Keratinocyte (primary cell): ENCODE measurements around the gene WNT16.

ENCODE experiments used
- CTCF ChIP-seq, 3 experiments: IDR thresholded peaks in 1 of 3; conservative IDR thresholded peaks in 1 of 3; optimal IDR thresholded peaks in 1 of 3; 2 replicates in 2 of 3; 3 replicates in 1 of 3; pipeline versions ENCODE3 to v1.5.1; 2011; ENCODE audit warnings: low read length in 3 of 3, mild to moderate bottlenecking in 3 of 3, moderate library complexity in 2 of 3, control low read depth in 1 of 3, inconsistent platforms in 1 of 3; ENCODE audit not compliant: insufficient read depth in 2 of 3; ENCODE audit errors: extremely low read depth in 1 of 3
- EZH2 ChIP-seq: IDR thresholded peaks from one replicate; pipeline ENCODE4 v1.6.1; 2012; ENCODE audit warnings: inconsistent platforms, mild to moderate bottlenecking, low read length, moderate library complexity

GRCh38 chr7:121341933-121342332 lies 13.1 kb downstream of the WNT16 start:
- TF ChIP-seq CTCF (optimal IDR thresholded peaks at IDR 0.05 in 1 of 3, IDR thresholded peaks at IDR 0.05 in 1 of 3, conservative IDR thresholded peaks at IDR 0.05 in 1 of 3; ENCODE audit: extremely low read depth in 1 of 3, insufficient read depth in 2 of 3, low read length in 3 of 3) (no peak), EZH2 (no peak)
